Measurements from ENCODE around the gene IREB2.

The IREB2 gene

DNA sequence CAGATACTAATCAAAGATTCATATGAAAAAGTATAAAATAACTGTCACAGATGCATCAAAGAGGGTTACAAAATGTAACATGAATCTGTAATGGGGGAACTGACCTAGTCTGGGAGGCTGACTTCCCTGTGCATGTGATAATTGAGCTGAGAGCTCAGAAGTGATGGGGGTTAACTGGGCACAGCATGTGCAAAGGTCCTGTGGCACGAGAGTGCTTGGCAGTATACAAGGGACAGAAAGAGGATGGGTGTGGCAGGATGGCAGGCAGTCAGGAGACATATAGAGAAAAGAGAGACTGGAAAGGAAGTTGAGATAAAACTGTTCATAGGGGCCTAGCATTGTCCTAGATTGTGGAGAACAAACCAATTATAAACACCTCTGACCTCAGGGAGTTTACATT is 47.8 kb upstream of the IREB2 start:
- no peaks in the 10 kb centered on the region for H3K9me3 ChIP-seq (ENCODE audit: severe bottlenecking)
- no peak overlapping the region for H3K27ac ChIP-seq (ENCODE audit: poor library complexity, severe bottlenecking)
- H3K36me3 ChIP-seq (ENCODE audit: low read depth) = no peaks in the 10 kb centered on the region
- no peak overlapping the region for H3K4me3 ChIP-seq (ENCODE audit: severe bottlenecking)
- TF ChIP-seq, protein P1, sequence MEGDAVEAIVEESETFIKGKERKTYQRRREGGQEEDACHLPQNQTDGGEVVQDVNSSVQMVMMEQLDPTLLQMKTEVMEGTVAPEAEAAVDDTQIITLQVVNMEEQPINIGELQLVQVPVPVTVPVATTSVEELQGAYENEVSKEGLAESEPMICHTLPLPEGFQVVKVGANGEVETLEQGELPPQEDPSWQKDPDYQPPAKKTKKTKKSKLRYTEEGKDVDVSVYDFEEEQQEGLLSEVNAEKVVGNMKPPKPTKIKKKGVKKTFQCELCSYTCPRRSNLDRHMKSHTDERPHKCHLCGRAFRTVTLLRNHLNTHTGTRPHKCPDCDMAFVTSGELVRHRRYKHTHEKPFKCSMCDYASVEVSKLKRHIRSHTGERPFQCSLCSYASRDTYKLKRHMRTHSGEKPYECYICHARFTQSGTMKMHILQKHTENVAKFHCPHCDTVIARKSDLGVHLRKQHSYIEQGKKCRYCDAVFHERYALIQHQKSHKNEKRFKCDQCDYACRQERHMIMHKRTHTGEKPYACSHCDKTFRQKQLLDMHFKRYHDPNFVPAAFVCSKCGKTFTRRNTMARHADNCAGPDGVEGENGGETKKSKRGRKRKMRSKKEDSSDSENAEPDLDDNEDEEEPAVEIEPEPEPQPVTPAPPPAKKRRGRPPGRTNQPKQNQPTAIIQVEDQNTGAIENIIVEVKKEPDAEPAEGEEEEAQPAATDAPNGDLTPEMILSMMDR (IDR thresholded peaks at IDR 0.05; ENCODE audit: poor library complexity, severe bottlenecking) = no peak
- no peak for ATAC-seq (ENCODE audit: low read depth)
- peaks cover 20% of the 10 kb centered on the region for H3K27me3 ChIP-seq (ENCODE audit: insufficient read depth, poor library complexity, severe bottlenecking)
- H3K4me1 ChIP-seq (ENCODE audit: insufficient read depth, poor library complexity, severe bottlenecking) = no peaks in the 10 kb centered on the region
- DNase-seq (ENCODE audit: low spot score) = peak; percentile 7

DNA sequence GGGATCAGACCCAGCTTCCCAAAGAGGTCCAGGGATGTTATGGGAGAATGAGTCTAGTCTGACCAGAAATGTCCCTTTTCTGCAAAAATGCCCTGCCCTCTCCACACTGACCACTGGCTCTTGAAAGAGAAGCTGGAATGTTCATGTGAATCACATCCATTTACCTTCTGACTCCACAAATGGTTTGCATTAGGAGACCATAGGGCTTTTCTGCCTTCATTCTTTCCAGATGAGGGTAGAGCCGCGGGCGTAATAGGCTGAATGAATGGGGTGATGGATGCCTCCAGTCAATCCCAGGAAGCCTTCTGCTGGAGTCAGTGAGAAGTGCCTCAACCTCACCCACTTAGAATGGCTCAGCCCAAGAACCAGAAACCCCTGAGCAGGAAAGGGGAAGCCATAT is 47.2 kb upstream of the IREB2 start:
- Histone ChIP-seq H3K27ac (ENCODE audit: poor library complexity, severe bottlenecking) (no peak overlapping the region), H3K4me3 (ENCODE audit: severe bottlenecking) (no peak overlapping the region), H3K4me1 (ENCODE audit: insufficient read depth, poor library complexity, severe bottlenecking) (no peaks in the 10 kb centered on the region), H3K36me3 (ENCODE audit: low read depth) (no peaks in the 10 kb centered on the region), H3K9me3 (ENCODE audit: severe bottlenecking) (no peaks in the 10 kb centered on the region), H3K27me3 (ENCODE audit: insufficient read depth, poor library complexity, severe bottlenecking) (peaks cover 20% of the 10 kb centered on the region)
- peak; percentile 30 for DNase-seq (ENCODE audit: low spot score)
- TF ChIP-seq, protein P1 (IDR thresholded peaks at IDR 0.05; ENCODE audit: poor library complexity, severe bottlenecking) = no peak
- ATAC-seq (ENCODE audit: low read depth) = no peak

DNA sequence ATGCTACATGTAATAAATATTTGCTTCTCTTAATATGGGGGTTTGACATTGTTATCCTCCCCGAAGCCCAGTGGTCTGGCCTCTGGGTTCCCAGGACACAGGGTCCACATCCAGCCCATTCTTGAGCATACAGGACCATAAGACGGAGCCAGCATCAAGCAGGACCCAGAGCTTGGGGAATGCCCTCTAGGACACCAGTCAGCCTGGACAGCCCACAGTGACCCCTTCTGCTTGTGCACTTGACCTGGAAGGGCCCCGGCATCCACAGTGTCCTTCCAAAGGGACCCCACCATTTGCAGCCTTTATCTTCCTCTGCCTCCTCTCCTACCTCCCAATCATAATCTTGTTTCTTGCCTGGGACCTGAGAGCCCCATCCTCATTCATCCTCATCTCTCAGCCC is 46.2 kb upstream of the IREB2 start:
- no peaks in the 10 kb centered on the region for H3K4me1 ChIP-seq (ENCODE audit: insufficient read depth, poor library complexity, severe bottlenecking)
- DNase-seq (ENCODE audit: low spot score) (peak; percentile 61), ATAC-seq (ENCODE audit: low read depth) (no peak)
- H3K4me3 ChIP-seq (ENCODE audit: severe bottlenecking) = no peak overlapping the region
- H3K9me3 ChIP-seq (ENCODE audit: severe bottlenecking) = no peaks in the 10 kb centered on the region
- H3K27ac ChIP-seq (ENCODE audit: poor library complexity, severe bottlenecking) = no peak overlapping the region
- H3K27me3 ChIP-seq (ENCODE audit: insufficient read depth, poor library complexity, severe bottlenecking) = peaks cover 13% of the 10 kb centered on the region
- TF ChIP-seq, protein P1 (IDR thresholded peaks at IDR 0.05; ENCODE audit: poor library complexity, severe bottlenecking) = no peak
- no peaks in the 10 kb centered on the region for H3K36me3 ChIP-seq (ENCODE audit: low read depth)

DNA sequence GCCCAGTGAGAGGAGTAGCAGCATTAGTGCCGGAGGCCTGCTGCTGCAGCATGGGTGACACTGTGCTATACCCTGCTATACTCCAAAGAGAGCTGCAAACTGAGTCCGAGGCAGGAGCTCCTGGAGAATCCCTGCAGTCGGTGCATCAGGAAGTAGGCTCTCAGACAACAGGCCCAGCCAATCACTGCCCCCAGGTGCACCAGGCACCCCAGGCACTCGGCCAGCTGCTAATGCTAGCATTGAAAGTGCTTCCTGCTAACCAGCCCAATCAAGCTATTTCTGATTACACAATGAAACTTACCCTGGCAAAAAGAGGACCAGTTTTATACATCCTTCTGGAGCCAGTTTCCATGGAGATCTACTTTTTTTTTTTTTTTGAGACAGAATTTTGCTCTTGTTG is 45.6 kb upstream of the IREB2 start:
- Histone ChIP-seq H3K9me3 (ENCODE audit: severe bottlenecking) (no peaks in the 10 kb centered on the region), H3K4me3 (ENCODE audit: severe bottlenecking) (no peak overlapping the region), H3K36me3 (ENCODE audit: low read depth) (no peaks in the 10 kb centered on the region), H3K4me1 (ENCODE audit: insufficient read depth, poor library complexity, severe bottlenecking) (no peaks in the 10 kb centered on the region), H3K27me3 (ENCODE audit: insufficient read depth, poor library complexity, severe bottlenecking) (peaks cover 6% of the 10 kb centered on the region), H3K27ac (ENCODE audit: poor library complexity, severe bottlenecking) (no peak overlapping the region)
- DNase-seq (ENCODE audit: low spot score) = peak; percentile 55
- TF ChIP-seq, protein P1 (IDR thresholded peaks at IDR 0.05; ENCODE audit: poor library complexity, severe bottlenecking) = no peak
- ATAC-seq (ENCODE audit: low read depth) = peak; percentile 64

DNA sequence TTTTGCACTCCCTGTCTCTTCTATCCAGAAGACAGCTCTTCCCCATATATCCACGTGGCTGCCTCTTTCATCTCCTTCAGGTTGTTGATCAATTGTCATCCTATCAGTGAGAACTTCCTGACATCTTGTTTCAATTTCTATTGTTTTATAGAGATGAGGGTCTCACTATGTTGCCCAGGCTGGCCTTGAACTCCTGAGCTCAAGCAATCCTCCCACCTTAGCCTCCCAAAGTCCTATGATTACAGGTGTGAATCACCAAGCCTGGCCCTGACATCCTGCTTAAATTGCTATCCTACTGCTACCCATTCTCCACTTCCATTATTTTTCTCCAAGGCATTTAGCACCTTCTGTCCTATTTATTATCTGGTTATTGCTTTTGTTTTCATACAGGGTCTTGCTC is 44.9 kb upstream of the IREB2 start:
- no peaks in the 10 kb centered on the region for H3K9me3 ChIP-seq (ENCODE audit: severe bottlenecking)
- no peaks in the 10 kb centered on the region for H3K27me3 ChIP-seq (ENCODE audit: insufficient read depth, poor library complexity, severe bottlenecking)
- H3K4me1 ChIP-seq (ENCODE audit: insufficient read depth, poor library complexity, severe bottlenecking) = no peaks in the 10 kb centered on the region
- H3K27ac ChIP-seq (ENCODE audit: poor library complexity, severe bottlenecking) = no peak overlapping the region
- no peak for DNase-seq (ENCODE audit: low spot score)
- TF ChIP-seq, protein P1 (IDR thresholded peaks at IDR 0.05; ENCODE audit: poor library complexity, severe bottlenecking) = no peak
- H3K4me3 ChIP-seq (ENCODE audit: severe bottlenecking) = no peak overlapping the region
- no peak for ATAC-seq (ENCODE audit: low read depth)
- no peaks in the 10 kb centered on the region for H3K36me3 ChIP-seq (ENCODE audit: low read depth)
